RWPE2 (cell line): ENCODE measurements around the gene FAS.

Experiments used
- ATAC-seq: fragments of 200-7000 bp; cut with Tn5 transposase; 3 replicates; pipeline ENCODE4 v1.9.1; 2021; ENCODE audit warnings: low read depth
- DNase-seq: peaks from one replicate; pipeline ENCODE4 v3.0.0-alpha.2; 2020; ENCODE audit warnings: low spot score
- H3K27ac ChIP-seq: fragments of 450-650 bp; 2 replicates; pipeline ENCODE4 v1.5.1; 2017; ENCODE audit warnings: mild to moderate bottlenecking; ENCODE audit not compliant: poor library complexity, severe bottlenecking
- H3K27me3 ChIP-seq: fragments of 250-450 bp; sonication (Bioruptor Pico); 2 replicates; pipeline ENCODE4 v1.5.1; 2021; ENCODE audit warnings: mild to moderate bottlenecking, moderate library complexity; ENCODE audit not compliant: insufficient read depth, poor library complexity, severe bottlenecking
- H3K36me3 ChIP-seq: fragments of 250-450 bp; sonication (Bioruptor Pico); 2 replicates; pipeline ENCODE4 v1.5.1; 2020; ENCODE audit warnings: low read depth, mild to moderate bottlenecking, moderate library complexity
- H3K4me1 ChIP-seq: fragments of 250-450 bp; sonication (Bioruptor Pico); 2 replicates; pipeline ENCODE4 v1.5.1; 2021; ENCODE audit warnings: mild to moderate bottlenecking, moderate library complexity; ENCODE audit not compliant: insufficient read depth, poor library complexity, severe bottlenecking
- H3K4me3 ChIP-seq: fragments of 250-450 bp; sonication (Bioruptor Pico); 2 replicates; pipeline ENCODE4 v1.5.1; 2021; ENCODE audit warnings: mild to moderate bottlenecking, moderate library complexity; ENCODE audit not compliant: severe bottlenecking
- H3K9me3 ChIP-seq: fragments of 250-450 bp; sonication (Bioruptor Pico); 2 replicates; pipeline ENCODE4 v1.5.1; 2021; ENCODE audit warnings: mild to moderate bottlenecking, moderate library complexity; ENCODE audit not compliant: severe bottlenecking
- CTCF ChIP-seq: fragments of 450-650 bp; IDR thresholded peaks from one replicate; pipeline ENCODE4 v1.5.1; 2017; ENCODE audit warnings: mild to moderate bottlenecking, moderate library complexity; ENCODE audit not compliant: poor library complexity, severe bottlenecking

FAS gene

DNA sequence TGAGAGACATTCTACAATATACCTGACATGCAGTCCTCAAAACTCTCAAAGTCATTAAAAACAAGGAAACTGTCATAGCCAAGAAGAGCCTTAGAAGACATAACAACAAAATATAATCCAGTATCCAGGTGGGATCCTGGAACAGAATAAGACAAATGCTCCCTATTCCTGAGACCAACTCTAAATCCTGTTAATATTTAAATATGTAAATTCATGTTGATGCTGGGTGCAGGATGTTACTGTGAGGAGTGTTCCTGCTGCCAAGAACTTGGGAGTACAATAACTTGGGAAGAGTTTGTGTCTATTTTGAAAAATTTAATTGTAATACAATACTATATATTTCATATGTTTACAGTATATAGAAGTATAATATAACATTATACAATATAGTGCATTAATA is 61.0 kb downstream of the FAS start:
- no peaks in the 10 kb centered on the region for H3K36me3 ChIP-seq
- no peaks in the 10 kb centered on the region for H3K9me3 ChIP-seq
- no peak overlapping the region for H3K4me3 ChIP-seq
- H3K4me1 ChIP-seq: no peaks in the 10 kb centered on the region
- DNase-seq (no peak), ATAC-seq (no peak)
- TF ChIP-seq CTCF: no peak
- H3K27ac ChIP-seq: no peak overlapping the region
- no peaks in the 10 kb centered on the region for H3K27me3 ChIP-seq

GRCh38 chr10:89053555-89053954 is 63.0 kb downstream of the FAS start:
- no peaks in the 10 kb centered on the region for H3K36me3 ChIP-seq
- no peaks in the 10 kb centered on the region for H3K4me1 ChIP-seq
- no peaks in the 10 kb centered on the region for H3K27me3 ChIP-seq
- H3K4me3 ChIP-seq: no peak overlapping the region
- no peak for TF ChIP-seq CTCF
- H3K27ac ChIP-seq: no peak overlapping the region
- H3K9me3 ChIP-seq: no peaks in the 10 kb centered on the region
- DNase-seq (no peak), ATAC-seq (no peak)

DNA sequence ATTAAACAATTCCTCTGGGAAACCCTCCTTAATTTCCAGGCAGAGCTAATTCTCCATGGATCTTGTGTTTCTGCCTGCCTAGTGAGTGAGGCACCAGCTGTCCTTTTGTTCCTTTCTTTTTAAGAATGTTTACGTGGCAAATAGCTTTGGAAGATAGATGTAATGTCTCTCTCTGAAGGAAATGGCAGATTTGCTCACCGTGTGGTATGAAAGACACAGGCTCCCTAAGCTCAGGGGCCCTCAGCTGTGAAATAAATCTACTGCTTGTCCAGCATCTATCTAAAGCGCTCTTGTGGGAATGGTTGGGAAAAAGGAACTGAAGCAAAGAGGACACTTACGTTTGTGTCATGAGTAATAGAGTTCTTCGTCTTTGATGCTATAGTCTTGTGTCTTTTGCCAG is 64.6 kb downstream of the FAS start:
- no peak for ATAC-seq

GRCh38 chr10:89062861-89063260 is 72.3 kb downstream of the FAS start:
- no peak for DNase-seq
- no peaks in the 10 kb centered on the region for H3K4me1 ChIP-seq

More for the DNA sequence above, 64.6 kb downstream of the FAS start:
- DNase-seq: no peak
- H3K4me1 ChIP-seq: no peaks in the 10 kb centered on the region
- H3K27ac ChIP-seq: no peak overlapping the region
- H3K27me3 ChIP-seq: no peaks in the 10 kb centered on the region
- no peaks in the 10 kb centered on the region for H3K9me3 ChIP-seq
- TF ChIP-seq CTCF: no peak
- no peaks in the 10 kb centered on the region for H3K36me3 ChIP-seq
- no peak overlapping the region for H3K4me3 ChIP-seq

DNA sequence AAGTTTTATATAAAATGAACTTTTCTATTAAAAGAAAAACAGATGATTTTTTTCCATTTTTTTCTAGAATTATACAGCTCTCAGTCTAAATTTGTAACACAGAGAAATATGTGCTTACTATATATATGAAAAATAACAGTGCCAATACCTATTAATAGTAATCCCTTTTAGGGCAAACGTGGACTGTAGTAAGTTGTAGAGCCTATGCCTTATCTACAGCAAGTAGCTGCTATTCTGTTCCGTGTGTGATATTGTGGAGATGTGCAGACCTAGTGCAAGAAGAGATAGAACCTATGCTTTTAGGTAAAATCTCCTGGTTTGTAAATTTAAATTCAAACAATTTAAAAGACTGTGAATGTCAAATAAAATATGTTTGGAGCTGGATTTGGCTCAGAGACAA is 72.9 kb downstream of the FAS start:
- DNase-seq (no peak), ATAC-seq (no peak)
- Histone ChIP-seq H3K4me3 (no peak overlapping the region), H3K27me3 (no peaks in the 10 kb centered on the region), H3K36me3 (no peaks in the 10 kb centered on the region), H3K4me1 (no peaks in the 10 kb centered on the region), H3K9me3 (no peaks in the 10 kb centered on the region), H3K27ac (no peak overlapping the region)
- TF ChIP-seq CTCF: no peak

More at GRCh38 chr10:89062861-89063260, 72.3 kb downstream of the FAS start:
- TF ChIP-seq CTCF: no peak
- no peak overlapping the region for H3K4me3 ChIP-seq
- no peaks in the 10 kb centered on the region for H3K27me3 ChIP-seq
- no peak for ATAC-seq
- H3K36me3 ChIP-seq: no peaks in the 10 kb centered on the region
- H3K9me3 ChIP-seq: no peaks in the 10 kb centered on the region
- H3K27ac ChIP-seq: no peak overlapping the region
